Vagina (tissue), 2 donors: ENCODE measurements around the gene FBLIM1.

Experiments used
- POLR2A ChIP-seq, 2 donors: fragments of 450-650 bp; IDR thresholded peaks; one replicate each; pipeline ENCODE4 v1.6.1; 2017; ENCODE audit warnings: antibody characterized with exemption in 2 of 2, mild to moderate bottlenecking in 2 of 2, moderate library complexity in 2 of 2
- TF ChIP-seq, protein P1 (sequence below), 3 experiments: fragments of 450-650 bp in 2 of 3; fragments of 200-600 bp in 1 of 3; sonication (generic) in 1 of 3; IDR thresholded peaks; one replicate each; pipeline ENCODE4 v1.5.1; 2017 to 2019; ENCODE audit warnings: antibody characterized with exemption in 3 of 3, mild to moderate bottlenecking in 2 of 3, moderate library complexity in 2 of 3

DNA sequence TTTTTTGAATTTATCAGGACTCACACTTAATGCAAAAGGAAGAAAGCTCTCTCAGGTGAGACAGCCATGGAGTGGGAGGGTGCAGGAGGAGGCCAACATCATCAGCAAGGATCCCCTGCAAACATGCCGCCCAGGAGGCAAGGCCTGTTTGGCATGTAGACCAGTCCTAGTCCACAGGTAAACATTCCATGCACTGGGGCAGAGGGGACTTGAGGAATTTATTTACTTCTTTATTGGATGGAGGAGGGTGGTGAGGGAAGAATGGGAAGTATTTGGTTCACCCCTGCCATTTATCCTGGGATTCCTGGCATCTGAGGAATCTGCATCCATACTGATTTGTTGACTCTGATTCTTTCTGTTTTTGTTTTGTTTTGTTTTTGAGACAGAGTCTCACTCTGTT lies 50.4 kb downstream of the FBLIM1 start:
- TF ChIP-seq, protein P1, sequence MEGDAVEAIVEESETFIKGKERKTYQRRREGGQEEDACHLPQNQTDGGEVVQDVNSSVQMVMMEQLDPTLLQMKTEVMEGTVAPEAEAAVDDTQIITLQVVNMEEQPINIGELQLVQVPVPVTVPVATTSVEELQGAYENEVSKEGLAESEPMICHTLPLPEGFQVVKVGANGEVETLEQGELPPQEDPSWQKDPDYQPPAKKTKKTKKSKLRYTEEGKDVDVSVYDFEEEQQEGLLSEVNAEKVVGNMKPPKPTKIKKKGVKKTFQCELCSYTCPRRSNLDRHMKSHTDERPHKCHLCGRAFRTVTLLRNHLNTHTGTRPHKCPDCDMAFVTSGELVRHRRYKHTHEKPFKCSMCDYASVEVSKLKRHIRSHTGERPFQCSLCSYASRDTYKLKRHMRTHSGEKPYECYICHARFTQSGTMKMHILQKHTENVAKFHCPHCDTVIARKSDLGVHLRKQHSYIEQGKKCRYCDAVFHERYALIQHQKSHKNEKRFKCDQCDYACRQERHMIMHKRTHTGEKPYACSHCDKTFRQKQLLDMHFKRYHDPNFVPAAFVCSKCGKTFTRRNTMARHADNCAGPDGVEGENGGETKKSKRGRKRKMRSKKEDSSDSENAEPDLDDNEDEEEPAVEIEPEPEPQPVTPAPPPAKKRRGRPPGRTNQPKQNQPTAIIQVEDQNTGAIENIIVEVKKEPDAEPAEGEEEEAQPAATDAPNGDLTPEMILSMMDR (IDR thresholded peaks at IDR 0.05): no peak
- TF ChIP-seq POLR2A (IDR thresholded peaks at IDR 0.05): no peak
